Measurements from ENCODE around the gene TSSK2. TPM values are rescaled to one million over a fixed set of nuclear protein-coding genes. Genes with fewer than 3 reads are reported as not detected.

TSSK2 gene
- total and polyA plus RNA-seq, 2 experiments from 2014 or later: not detected

DNA sequence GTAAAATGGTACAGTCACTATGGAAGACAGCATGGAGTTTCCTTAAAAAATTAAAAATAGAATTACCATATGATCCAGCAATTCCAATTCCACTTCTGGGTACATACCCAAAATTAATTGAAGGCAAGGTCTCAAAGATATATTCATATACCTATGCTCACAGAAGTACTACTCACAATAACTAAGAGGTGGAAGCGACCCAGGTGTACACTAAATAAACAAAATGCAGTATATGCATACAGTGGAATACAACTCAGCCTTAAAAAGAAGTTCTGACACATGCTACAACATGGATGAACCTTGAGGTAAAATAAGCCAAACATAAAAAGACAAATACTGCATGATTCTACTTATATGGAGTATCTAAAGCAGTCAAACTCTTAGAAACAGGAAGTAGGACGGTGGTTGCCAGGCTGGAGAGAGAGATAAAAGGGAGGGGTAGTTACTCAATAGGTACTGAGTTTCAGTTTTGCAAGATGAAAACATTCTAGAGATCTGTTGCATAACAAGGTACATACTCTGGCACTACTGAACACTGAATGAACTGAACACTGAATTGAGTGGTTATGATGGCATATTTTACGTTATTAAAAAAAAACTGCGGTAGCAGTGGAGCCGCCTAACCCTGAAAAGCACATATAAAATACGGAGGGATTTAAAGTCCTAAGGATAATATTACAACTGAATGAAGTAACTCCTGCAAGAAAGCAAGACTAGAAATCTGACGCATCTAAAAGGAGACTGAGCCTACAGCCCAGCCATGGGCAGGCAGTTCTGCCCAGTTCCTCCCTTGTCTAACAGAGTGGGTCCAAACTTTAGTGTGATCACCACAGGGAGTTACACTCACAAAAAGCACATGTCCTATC is 21.7 kb upstream of the TSSK2 start (continued):
- TF ChIP-seq, protein P1, sequence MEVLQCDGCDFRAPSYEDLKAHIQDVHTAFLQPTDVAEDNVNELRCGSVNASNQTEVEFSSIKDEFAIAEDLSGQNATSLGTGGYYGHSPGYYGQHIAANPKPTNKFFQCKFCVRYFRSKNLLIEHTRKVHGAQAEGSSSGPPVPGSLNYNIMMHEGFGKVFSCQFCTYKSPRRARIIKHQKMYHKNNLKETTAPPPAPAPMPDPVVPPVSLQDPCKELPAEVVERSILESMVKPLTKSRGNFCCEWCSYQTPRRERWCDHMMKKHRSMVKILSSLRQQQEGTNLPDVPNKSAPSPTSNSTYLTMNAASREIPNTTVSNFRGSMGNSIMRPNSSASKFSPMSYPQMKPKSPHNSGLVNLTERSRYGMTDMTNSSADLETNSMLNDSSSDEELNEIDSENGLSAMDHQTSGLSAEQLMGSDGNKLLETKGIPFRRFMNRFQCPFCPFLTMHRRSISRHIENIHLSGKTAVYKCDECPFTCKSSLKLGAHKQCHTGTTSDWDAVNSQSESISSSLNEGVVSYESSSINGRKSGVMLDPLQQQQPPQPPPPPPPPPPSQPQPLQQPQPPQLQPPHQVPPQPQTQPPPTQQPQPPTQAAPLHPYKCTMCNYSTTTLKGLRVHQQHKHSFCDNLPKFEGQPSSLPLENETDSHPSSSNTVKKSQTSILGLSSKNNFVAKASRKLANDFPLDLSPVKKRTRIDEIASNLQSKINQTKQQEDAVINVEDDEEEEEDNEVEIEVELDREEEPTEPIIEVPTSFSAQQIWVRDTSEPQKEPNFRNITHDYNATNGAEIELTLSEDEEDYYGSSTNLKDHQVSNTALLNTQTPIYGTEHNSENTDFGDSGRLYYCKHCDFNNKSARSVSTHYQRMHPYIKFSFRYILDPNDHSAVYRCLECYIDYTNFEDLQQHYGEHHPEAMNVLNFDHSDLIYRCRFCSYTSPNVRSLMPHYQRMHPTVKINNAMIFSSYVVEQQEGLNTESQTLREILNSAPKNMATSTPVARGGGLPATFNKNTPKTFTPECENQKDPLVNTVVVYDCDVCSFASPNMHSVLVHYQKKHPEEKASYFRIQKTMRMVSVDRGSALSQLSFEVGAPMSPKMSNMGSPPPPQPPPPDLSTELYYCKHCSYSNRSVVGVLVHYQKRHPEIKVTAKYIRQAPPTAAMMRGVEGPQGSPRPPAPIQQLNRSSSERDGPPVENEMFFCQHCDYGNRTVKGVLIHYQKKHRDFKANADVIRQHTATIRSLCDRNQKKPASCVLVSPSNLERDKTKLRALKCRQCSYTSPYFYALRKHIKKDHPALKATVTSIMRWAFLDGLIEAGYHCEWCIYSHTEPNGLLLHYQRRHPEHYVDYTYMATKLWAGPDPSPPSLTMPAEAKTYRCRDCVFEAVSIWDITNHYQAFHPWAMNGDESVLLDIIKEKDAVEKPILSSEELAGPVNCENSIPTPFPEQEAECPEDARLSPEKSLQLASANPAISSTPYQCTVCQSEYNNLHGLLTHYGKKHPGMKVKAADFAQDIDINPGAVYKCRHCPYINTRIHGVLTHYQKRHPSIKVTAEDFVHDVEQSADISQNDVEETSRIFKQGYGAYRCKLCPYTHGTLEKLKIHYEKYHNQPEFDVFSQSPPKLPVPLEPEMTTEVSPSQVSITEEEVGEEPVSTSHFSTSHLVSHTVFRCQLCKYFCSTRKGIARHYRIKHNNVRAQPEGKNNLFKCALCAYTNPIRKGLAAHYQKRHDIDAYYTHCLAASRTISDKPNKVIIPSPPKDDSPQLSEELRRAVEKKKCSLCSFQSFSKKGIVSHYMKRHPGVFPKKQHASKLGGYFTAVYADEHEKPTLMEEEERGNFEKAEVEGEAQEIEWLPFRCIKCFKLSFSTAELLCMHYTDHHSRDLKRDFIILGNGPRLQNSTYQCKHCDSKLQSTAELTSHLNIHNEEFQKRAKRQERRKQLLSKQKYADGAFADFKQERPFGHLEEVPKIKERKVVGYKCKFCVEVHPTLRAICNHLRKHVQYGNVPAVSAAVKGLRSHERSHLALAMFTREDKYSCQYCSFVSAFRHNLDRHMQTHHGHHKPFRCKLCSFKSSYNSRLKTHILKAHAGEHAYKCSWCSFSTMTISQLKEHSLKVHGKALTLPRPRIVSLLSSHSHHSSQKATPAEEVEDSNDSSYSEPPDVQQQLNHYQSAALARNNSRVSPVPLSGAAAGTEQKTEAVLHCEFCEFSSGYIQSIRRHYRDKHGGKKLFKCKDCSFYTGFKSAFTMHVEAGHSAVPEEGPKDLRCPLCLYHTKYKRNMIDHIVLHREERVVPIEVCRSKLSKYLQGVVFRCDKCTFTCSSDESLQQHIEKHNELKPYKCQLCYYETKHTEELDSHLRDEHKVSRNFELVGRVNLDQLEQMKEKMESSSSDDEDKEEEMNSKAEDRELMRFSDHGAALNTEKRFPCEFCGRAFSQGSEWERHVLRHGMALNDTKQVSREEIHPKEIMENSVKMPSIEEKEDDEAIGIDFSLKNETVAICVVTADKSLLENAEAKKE (CRISPR knock-in tag; IDR thresholded peaks at IDR 0.05): no peak

DNA sequence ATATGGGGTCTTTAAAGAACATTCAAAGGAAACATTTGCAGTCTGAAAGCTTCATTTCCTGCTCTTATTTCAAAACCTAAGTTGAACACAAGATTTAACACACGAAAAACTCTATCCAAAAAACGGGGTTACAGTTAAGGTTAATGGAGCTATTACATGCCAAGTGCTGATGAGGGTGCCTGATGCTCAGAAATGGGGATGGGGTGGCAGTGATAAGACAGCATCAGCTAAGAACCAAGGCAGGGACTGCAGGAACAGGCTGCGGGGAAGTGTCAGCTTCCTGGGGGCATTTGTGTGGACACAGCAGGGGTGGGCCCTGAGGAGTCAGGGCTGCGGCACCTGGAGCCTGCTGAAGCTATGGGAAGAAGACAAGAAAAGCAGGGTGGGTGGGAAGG is 21.0 kb upstream of the TSSK2 start:
- no peaks in the 10 kb centered on the region for H3K36me3 Mint-ChIP-seq (ENCODE audit: low read depth)
- peaks cover 67% of the 10 kb centered on the region for H4K20me1 ChIP-seq (replicated peaks; ENCODE audit: insufficient read depth)
- TF ChIP-seq ZNF114 (CRISPR knock-in tag; IDR thresholded peaks at IDR 0.05): no peak
- TF ChIP-seq ZNF331 (CRISPR knock-in tag; IDR thresholded peaks at IDR 0.05; ENCODE audit: low read depth): no peak
- TF ChIP-seq, protein P2, sequence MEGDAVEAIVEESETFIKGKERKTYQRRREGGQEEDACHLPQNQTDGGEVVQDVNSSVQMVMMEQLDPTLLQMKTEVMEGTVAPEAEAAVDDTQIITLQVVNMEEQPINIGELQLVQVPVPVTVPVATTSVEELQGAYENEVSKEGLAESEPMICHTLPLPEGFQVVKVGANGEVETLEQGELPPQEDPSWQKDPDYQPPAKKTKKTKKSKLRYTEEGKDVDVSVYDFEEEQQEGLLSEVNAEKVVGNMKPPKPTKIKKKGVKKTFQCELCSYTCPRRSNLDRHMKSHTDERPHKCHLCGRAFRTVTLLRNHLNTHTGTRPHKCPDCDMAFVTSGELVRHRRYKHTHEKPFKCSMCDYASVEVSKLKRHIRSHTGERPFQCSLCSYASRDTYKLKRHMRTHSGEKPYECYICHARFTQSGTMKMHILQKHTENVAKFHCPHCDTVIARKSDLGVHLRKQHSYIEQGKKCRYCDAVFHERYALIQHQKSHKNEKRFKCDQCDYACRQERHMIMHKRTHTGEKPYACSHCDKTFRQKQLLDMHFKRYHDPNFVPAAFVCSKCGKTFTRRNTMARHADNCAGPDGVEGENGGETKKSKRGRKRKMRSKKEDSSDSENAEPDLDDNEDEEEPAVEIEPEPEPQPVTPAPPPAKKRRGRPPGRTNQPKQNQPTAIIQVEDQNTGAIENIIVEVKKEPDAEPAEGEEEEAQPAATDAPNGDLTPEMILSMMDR (conservative IDR thresholded peaks at IDR 0.05; ENCODE audit: low read depth in 2 of 2): no peak
- TF ChIP-seq, protein P3, sequence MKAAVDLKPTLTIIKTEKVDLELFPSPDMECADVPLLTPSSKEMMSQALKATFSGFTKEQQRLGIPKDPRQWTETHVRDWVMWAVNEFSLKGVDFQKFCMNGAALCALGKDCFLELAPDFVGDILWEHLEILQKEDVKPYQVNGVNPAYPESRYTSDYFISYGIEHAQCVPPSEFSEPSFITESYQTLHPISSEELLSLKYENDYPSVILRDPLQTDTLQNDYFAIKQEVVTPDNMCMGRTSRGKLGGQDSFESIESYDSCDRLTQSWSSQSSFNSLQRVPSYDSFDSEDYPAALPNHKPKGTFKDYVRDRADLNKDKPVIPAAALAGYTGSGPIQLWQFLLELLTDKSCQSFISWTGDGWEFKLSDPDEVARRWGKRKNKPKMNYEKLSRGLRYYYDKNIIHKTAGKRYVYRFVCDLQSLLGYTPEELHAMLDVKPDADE (IDR thresholded peaks at IDR 0.05): no peak
- TF ChIP-seq EZH2 (IDR thresholded peaks at IDR 0.05; ENCODE audit: low read depth, unreplicated experiment): no peak
- TF ChIP-seq, protein P4, sequence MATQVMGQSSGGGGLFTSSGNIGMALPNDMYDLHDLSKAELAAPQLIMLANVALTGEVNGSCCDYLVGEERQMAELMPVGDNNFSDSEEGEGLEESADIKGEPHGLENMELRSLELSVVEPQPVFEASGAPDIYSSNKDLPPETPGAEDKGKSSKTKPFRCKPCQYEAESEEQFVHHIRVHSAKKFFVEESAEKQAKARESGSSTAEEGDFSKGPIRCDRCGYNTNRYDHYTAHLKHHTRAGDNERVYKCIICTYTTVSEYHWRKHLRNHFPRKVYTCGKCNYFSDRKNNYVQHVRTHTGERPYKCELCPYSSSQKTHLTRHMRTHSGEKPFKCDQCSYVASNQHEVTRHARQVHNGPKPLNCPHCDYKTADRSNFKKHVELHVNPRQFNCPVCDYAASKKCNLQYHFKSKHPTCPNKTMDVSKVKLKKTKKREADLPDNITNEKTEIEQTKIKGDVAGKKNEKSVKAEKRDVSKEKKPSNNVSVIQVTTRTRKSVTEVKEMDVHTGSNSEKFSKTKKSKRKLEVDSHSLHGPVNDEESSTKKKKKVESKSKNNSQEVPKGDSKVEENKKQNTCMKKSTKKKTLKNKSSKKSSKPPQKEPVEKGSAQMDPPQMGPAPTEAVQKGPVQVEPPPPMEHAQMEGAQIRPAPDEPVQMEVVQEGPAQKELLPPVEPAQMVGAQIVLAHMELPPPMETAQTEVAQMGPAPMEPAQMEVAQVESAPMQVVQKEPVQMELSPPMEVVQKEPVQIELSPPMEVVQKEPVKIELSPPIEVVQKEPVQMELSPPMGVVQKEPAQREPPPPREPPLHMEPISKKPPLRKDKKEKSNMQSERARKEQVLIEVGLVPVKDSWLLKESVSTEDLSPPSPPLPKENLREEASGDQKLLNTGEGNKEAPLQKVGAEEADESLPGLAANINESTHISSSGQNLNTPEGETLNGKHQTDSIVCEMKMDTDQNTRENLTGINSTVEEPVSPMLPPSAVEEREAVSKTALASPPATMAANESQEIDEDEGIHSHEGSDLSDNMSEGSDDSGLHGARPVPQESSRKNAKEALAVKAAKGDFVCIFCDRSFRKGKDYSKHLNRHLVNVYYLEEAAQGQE (IDR thresholded peaks at IDR 0.05; ENCODE audit: unreplicated experiment): no peak
- TF ChIP-seq STAT1 (IDR thresholded peaks at IDR 0.05; ENCODE audit: unreplicated experiment): no peak
- no peak for TF ChIP-seq POLR2AphosphoS5 (IDR thresholded peaks at IDR 0.05; ENCODE audit: low read depth)
- no peak for TF ChIP-seq NANOG (IDR thresholded peaks at IDR 0.05; ENCODE audit: borderline replicate concordance)

More for the DNA sequence above, 21.0 kb upstream of the TSSK2 start:
- Mint-ChIP-seq H3K27ac (no peak overlapping the region), H3K27me3 (ENCODE audit: insufficient read depth, low read depth, poor library complexity) (peaks cover 5% of the 10 kb centered on the region), H3K4me1 (peaks cover 24% of the 10 kb centered on the region), H3K9me3 (no peaks in the 10 kb centered on the region; the same call in 2 of the 3 replicates), H3K4me3 (no peak overlapping the region; the same call in 2 of the 3 replicates)
- H3K9me2 ChIP-seq (ENCODE audit: insufficient read depth): no peaks in the 10 kb centered on the region
- ATAC-seq: peak; percentile 77
- H3K4me1 ChIP-seq (ENCODE audit: insufficient read depth): peaks cover 27% of the 10 kb centered on the region
- no peak overlapping the region for H3K4me3 ChIP-seq
- H3K27ac ChIP-seq (ENCODE audit: low read depth): peak overlapping the region; percentile 47; the same call in 1 of the 2 replicates
- H3K4me2 ChIP-seq: peak overlapping the region; percentile 21
- H3K79me2 ChIP-seq (replicated peaks; ENCODE audit: insufficient read depth): peaks cover 100% of the 10 kb centered on the region
- peak; percentile 41 for DNase-seq (ENCODE audit: low spot score)
- H3K36me3 ChIP-seq (ENCODE audit: insufficient read depth): no peaks in the 10 kb centered on the region
- no peaks in the 10 kb centered on the region for H3F3A ChIP-seq (replicated peaks; ENCODE audit: low read depth)
- H2AFZ ChIP-seq: no peak overlapping the region
- H3K27me3 ChIP-seq (ENCODE audit: insufficient read depth): no peaks in the 10 kb centered on the region

All from GM23338 (cell line).